HEK293 (cell line): ENCODE data around the gene ABCA3.

Experiments
- ZIC2 ChIP-seq: fragments of 450-650 bp; formaldehyde crosslinking; IDR thresholded peaks from 2 replicates; pipeline ENCODE4 v1.5.1; 2016; ENCODE audit warnings: missing biosample characterization, missing genetic modification characterization
- ZNF274 ChIP-seq, 2 experiments: fragments of 200-500 bp in 1 of 2; fragments of 450-650 bp in 1 of 2; sonication (Bioruptor generic) in 1 of 2; formaldehyde crosslinking in 1 of 2; IDR thresholded peaks; 2 replicates each; pipeline versions ENCODE4 v1.5.1 to v1.6.1; 2014 to 2016; ENCODE audit warnings: borderline replicate concordance in 1 of 2, inconsistent platforms in 1 of 2, low read length in 1 of 2, missing biosample characterization in 1 of 2, missing genetic modification characterization in 1 of 2
- ZNF404 ChIP-seq: fragments of 450-650 bp; formaldehyde crosslinking; IDR thresholded peaks from 2 replicates; pipeline ENCODE4 v1.5.1; 2017; ENCODE audit warnings: missing biosample characterization, missing genetic modification characterization
- ZNF664 ChIP-seq: fragments of 450-650 bp; formaldehyde crosslinking; IDR thresholded peaks from 2 replicates; pipeline ENCODE4 v1.5.1; 2016; ENCODE audit warnings: missing biosample characterization, missing genetic modification characterization
- ZNF747 ChIP-seq: fragments of 450-650 bp; formaldehyde crosslinking; IDR thresholded peaks from 2 replicates; pipeline ENCODE4 v1.5.1; 2016; ENCODE audit warnings: missing biosample characterization, missing genetic modification characterization
- TF ChIP-seq, protein P1 (sequence below): fragments of 450-650 bp; formaldehyde crosslinking; IDR thresholded peaks from 2 replicates; pipeline ENCODE4 v1.5.1; 2016; ENCODE audit warnings: missing biosample characterization, missing genetic modification characterization
- TF ChIP-seq, protein P2 (sequence below): fragments of 450-650 bp; formaldehyde crosslinking; IDR thresholded peaks from 2 replicates; pipeline ENCODE4 v1.5.1; 2016; ENCODE audit warnings: missing biosample characterization, missing genetic modification characterization

DNA sequence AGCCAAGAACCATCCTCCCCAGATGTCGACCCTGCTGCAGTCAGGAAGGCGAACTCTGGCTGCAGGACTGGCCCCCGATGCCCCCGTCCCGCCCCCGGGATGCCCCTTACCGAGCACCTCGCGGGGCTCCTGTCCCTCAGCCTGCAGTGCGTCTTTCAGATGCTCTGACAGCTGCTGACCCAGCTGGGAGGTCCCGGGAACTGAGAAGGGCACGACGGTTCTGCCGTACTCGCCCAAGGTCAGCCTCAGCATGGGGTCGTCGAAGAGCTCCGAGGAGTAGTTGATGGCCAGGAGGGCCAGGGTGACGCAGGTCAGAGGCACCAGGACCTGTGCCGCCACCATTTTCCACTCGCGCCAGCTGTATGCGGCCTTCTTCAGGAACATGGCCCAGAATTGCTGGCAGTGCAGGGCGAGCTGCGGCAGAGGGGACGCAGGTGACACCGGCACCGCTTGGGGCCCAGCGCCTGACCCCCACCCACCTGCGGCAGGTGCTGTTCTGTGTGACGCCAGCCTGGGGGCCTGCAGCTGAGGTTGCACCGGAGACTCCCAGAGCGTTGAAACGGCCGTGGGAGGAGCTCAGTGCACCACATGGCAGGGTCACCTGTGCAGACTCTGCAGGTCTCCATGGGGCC is 52.5 kb downstream of the ABCA3 start:
- TF ChIP-seq ZNF664 (no peak), ZNF274 (IDR thresholded peaks at IDR 0.05; ENCODE audit: low read length) (no peak), ZNF274 (tag by site-specific recombination; IDR thresholded peaks at IDR 0.05; ENCODE audit: borderline replicate concordance) (no peak), ZIC2 (tag by site-specific recombination) (no peak), ZNF747 (no peak), ZNF404 (tag by site-specific recombination) (no peak)
- TF ChIP-seq, protein P1, sequence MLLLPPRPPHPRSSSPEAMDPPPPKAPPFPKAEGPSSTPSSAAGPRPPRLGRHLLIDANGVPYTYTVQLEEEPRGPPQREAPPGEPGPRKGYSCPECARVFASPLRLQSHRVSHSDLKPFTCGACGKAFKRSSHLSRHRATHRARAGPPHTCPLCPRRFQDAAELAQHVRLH (tag by site-specific recombination), result no peak
- TF ChIP-seq, protein P2, sequence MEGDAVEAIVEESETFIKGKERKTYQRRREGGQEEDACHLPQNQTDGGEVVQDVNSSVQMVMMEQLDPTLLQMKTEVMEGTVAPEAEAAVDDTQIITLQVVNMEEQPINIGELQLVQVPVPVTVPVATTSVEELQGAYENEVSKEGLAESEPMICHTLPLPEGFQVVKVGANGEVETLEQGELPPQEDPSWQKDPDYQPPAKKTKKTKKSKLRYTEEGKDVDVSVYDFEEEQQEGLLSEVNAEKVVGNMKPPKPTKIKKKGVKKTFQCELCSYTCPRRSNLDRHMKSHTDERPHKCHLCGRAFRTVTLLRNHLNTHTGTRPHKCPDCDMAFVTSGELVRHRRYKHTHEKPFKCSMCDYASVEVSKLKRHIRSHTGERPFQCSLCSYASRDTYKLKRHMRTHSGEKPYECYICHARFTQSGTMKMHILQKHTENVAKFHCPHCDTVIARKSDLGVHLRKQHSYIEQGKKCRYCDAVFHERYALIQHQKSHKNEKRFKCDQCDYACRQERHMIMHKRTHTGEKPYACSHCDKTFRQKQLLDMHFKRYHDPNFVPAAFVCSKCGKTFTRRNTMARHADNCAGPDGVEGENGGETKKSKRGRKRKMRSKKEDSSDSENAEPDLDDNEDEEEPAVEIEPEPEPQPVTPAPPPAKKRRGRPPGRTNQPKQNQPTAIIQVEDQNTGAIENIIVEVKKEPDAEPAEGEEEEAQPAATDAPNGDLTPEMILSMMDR (tag by site-specific recombination), result no peak
